ENCODE data around the gene CCDC150.
"Not testable (repeated sequence)": the region's sequence is repeated elsewhere in the genome, so short reads cannot be mapped to it uniquely, and the experiment has no call there.

Gene CCDC150

GRCh38 chr2:196635156-196635555, 4.4 kb upstream of the CCDC150 start:
- DNase-seq (ENCODE audit: low spot score) = no peak

- DNase-seq (ENCODE audit: low spot score) = no peak
Measured at GRCh38 chr2:196638765-196639164, 750 bp upstream of the CCDC150 start.

GRCh38 chr2:196640031-196640548, 575 bp downstream of the CCDC150 start:
- DNase-seq (ENCODE audit: low spot score) = peak; percentile 19

GRCh38 chr2:196649202-196649601, 9.7 kb downstream of the CCDC150 start:
- DNase-seq (ENCODE audit: low spot score) = no peak

- DNase-seq (ENCODE audit: low spot score) = no peak
Measured at GRCh38 chr2:196651387-196652094, 12.0 kb downstream of the CCDC150 start.

- no peak for DNase-seq (ENCODE audit: low spot score)
Measured at GRCh38 chr2:196652869-196653268, 13.4 kb downstream of the CCDC150 start.

GRCh38 chr2:196653843-196654242, 14.3 kb downstream of the CCDC150 start:
- no peak for DNase-seq (ENCODE audit: low spot score)

GRCh38 chr2:196655761-196656160, 16.2 kb downstream of the CCDC150 start:
- DNase-seq (ENCODE audit: low spot score) = no peak

GRCh38 chr2:196657333-196657732, 17.8 kb downstream of the CCDC150 start:
- no peak for DNase-seq (ENCODE audit: low spot score)

- DNase-seq (ENCODE audit: low spot score) = no peak
Measured at GRCh38 chr2:196659844-196660243, 20.3 kb downstream of the CCDC150 start.

- no peak for DNase-seq (ENCODE audit: low spot score)
Measured at GRCh38 chr2:196660244-196660643, 20.7 kb downstream of the CCDC150 start.

GRCh38 chr2:196670342-196670741, 30.8 kb downstream of the CCDC150 start:
- no peak for DNase-seq (ENCODE audit: low spot score)

- no peak for DNase-seq (ENCODE audit: low spot score)
Measured at GRCh38 chr2:196675963-196676362, 36.4 kb downstream of the CCDC150 start.

- no peak for DNase-seq (ENCODE audit: low spot score)
Measured at GRCh38 chr2:196677404-196677803, 37.9 kb downstream of the CCDC150 start.

GRCh38 chr2:196679368-196679767, 39.9 kb downstream of the CCDC150 start:
- DNase-seq (ENCODE audit: low spot score) = no peak

- DNase-seq (ENCODE audit: low spot score) = no peak
Measured at GRCh38 chr2:196681510-196681909, 42.0 kb downstream of the CCDC150 start.

GRCh38 chr2:196685792-196686191, 46.3 kb downstream of the CCDC150 start:
- no peak for DNase-seq (ENCODE audit: low spot score)

GRCh38 chr2:196686737-196687136, 47.2 kb downstream of the CCDC150 start:
- DNase-seq (ENCODE audit: low spot score) = not testable (repeated sequence)

GRCh38 chr2:196696423-196697079, 57.0 kb downstream of the CCDC150 start:
- no peak for DNase-seq (ENCODE audit: low spot score)

GRCh38 chr2:196697825-196698224, 58.3 kb downstream of the CCDC150 start:
- no peak for DNase-seq (ENCODE audit: low spot score)

- no peak for DNase-seq (ENCODE audit: low spot score)
Measured at GRCh38 chr2:196702641-196703040, 63.1 kb downstream of the CCDC150 start.

- no peak for DNase-seq (ENCODE audit: low spot score)
Measured at GRCh38 chr2:196703695-196704094, 64.2 kb downstream of the CCDC150 start.

- DNase-seq (ENCODE audit: low spot score) = not testable (repeated sequence)
Measured at GRCh38 chr2:196710056-196710455, 70.5 kb downstream of the CCDC150 start.

GRCh38 chr2:196711625-196712024, 72.1 kb downstream of the CCDC150 start:
- no peak for DNase-seq (ENCODE audit: low spot score)
